HG03196 (cell line): ENCODE data around the gene PTPN14.

Source experiments
- ATAC-seq: cut with Tn5 transposase; IDR thresholded peaks from one replicate; pipeline ENCODE4 v1.9.1; 2021; ENCODE audit not compliant: unreplicated experiment

The PTPN14 gene

GRCh38 chr1:214378492-214378891, 172.9 kb downstream of the PTPN14 start:
- ATAC-seq: no peak

GRCh38 chr1:214377886-214378285, 173.5 kb downstream of the PTPN14 start:
- no peak for ATAC-seq

DNA sequence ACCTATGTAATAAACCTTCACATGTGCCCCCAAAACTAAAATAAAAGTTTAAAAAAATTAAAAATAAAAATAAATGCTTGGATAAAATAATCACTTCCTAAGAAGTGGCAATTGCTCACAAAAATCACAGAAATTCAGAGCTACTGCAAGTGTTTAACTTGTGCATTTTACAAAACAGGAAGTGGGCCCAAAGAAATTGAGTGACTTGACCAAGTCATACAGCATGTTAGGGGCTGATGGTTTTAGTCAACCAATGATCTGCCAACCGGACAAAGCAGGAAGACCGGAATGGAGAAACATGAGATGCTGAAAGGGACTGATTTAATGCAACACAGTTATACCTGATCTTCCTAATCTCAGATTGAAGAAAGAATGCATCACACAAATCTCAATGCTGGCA, 173.9 kb downstream of the PTPN14 start:
- ATAC-seq: no peak

- no peak for ATAC-seq
Measured at GRCh38 chr1:214372092-214372491, 179.3 kb downstream of the PTPN14 start.

- no peak for ATAC-seq
Measured at GRCh38 chr1:214370615-214371014, 180.8 kb downstream of the PTPN14 start.

- ATAC-seq: no peak
Measured at GRCh38 chr1:214369364-214369763, 182.0 kb downstream of the PTPN14 start.

GRCh38 chr1:214367841-214368240, 183.6 kb downstream of the PTPN14 start:
- no peak for ATAC-seq

- no peak for ATAC-seq
Measured at GRCh38 chr1:214364786-214365295, 186.6 kb downstream of the PTPN14 start.

DNA sequence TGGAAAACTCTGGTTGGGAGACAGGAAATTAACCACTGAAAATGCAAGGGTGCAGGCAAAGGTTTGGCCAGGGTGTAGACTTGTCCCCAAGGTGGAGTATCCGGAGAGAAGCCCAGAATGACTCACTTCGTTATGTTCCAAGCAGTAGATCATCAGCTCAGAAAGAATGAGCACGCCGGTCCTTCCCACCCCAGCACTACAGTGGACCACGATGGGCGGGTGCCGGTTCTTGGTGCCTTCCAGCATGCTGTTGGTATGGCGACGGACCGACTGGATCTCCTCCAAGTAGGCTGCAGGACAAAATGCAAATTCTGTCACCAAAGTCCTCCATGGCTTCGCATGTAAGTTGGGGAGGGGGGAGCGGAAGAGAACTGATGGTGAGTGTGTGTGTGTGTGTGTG, 187.0 kb downstream of the PTPN14 start:
- no peak for ATAC-seq

DNA sequence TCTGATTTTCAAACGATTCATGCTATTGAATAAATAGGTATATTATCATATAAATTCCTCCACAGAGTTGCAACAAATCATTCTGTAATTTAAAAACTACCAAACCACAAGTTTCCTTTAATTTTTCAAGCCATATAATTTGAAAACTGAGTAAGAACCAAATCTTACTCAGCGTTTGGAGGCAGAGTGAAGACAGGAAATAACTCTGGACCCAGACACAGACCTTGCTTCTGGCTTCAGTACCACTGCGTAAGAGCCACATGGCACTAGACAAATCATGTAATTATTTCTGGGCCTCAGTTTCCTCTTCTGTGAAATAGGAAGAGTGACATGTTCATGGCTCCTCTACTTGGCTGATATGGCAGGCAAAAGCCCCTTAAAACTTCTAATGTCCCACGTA, 188.0 kb downstream of the PTPN14 start:
- no peak for ATAC-seq

- ATAC-seq: no peak
Measured at GRCh38 chr1:214362188-214362882, 189.1 kb downstream of the PTPN14 start.

DNA sequence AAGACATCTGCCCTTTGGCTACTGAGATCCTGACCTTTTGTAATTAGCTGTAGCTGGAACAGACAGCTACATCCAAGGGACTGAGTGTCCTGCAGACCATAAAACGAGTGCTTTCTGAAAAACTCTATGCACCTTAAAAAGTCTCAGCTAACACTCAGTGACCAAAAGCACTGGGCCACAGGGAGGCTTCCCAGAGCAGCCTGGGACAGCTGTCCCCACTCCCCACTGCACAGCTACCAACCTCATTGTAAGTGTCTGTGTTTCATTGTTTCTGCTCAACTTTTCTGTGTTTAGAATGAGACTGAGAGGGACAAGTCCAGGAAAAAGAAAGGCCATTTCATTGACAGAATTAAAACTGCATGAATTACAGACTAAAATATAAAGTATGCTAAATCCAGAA, 189.8 kb downstream of the PTPN14 start:
- ATAC-seq: no peak

DNA sequence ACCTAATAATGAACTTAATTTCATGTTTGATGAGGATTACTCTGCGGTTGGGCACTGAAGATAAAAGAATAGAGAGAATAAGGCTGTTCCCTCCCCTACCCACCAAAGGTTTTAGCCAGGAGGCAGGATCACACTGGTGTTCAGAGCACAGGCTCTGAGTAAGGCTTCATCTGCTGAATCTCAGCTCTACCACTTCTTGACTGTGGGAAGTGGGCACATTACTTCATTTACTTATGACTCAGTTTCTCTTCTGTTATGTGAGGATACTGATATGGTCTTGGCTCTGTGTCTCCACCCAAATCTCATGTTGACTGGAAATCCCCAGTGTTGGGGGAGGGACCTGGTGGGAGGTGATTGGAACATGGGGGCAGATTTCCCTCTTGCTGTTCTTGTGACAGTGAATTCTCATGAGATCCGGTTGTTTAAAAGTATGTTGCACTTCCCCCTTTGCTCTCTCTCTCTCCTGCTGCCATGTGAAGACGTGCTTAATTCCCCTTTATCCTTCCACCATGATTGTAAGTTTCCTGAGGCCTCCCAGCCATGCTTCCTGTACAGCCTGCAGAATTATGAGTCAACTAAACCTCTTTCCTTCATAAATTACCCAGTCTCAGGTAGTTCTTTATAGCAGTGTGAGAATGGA, 190.8 kb downstream of the PTPN14 start:
- ATAC-seq: no peak

- no peak for ATAC-seq
Measured at GRCh38 chr1:214360116-214360515, 191.3 kb downstream of the PTPN14 start.

DNA sequence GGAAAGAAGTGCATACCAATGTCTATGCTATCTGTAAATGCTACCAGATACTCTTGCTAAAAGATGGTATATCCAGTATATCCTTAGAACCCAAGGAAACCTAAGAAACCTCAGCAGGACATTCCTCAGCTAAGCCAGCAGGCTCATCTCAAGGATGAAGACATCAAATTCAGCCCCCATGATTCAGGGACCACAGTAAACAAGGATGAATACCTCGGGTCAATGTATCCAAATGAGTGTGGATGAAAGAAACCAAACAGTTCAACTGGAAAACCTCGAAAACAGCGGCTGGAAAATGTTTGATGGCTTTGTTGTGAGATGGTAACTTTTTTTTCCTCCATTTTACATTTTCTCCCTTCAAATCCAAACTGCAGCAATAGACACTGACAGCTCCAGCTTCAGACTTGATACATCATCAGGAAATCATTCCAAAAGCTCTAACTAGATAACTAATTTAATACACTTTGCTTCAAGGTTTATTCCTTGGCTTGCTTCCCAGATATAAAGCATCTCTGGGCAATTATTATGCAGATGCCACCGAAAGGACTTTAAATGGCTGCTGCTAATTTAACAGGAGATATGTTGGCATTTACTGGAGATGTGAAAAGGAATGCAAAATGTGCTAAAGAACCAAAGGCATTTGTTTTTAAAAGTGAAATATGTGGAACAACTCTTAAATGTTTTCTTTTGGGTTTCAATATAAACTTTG, 196.8 kb downstream of the PTPN14 start:
- ATAC-seq: no peak

GRCh38 chr1:214352838-214353237, 198.6 kb downstream of the PTPN14 start:
- no peak for ATAC-seq

- ATAC-seq: no peak
Measured at GRCh38 chr1:214351551-214352277, 199.7 kb downstream of the PTPN14 start.

DNA sequence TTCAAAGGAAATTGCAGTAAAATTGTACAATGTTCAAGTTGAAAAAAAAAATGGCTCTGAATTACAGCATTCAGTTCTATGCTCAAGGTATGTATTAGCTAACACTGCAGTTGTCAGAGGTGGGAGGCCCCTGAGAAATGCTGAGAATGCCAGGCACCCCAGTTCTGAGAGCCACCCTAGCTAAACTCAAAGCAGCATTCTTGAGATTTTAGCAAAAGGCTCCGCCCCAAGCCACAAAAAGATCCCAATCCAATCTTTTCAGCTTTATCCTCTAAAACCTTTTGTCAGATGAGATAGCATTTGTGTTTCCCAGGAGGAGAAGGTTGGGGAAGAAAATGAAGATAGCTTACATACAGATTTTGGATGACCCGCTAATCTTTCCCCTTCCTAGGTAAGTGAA, 201.6 kb downstream of the PTPN14 start:
- ATAC-seq: no peak

DNA sequence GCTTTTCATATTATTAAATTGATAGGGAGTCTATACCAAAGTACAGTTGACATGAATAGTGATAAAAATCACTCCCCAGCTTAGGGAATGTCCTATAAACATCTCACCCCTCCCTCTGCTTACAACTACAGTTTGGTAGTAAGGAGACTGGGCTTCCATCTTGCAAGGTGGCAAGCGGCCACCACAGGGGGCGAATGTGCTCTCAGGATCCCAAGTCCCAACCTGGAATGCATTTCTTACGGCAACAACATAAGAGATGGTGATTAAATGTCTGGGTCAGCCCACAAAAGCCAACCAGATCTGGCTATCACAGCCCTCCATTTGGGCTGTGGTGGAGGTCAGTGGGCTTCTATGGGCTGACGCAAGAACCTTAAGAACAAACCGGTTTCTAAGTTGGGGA, 202.4 kb downstream of the PTPN14 start:
- ATAC-seq: no peak

DNA sequence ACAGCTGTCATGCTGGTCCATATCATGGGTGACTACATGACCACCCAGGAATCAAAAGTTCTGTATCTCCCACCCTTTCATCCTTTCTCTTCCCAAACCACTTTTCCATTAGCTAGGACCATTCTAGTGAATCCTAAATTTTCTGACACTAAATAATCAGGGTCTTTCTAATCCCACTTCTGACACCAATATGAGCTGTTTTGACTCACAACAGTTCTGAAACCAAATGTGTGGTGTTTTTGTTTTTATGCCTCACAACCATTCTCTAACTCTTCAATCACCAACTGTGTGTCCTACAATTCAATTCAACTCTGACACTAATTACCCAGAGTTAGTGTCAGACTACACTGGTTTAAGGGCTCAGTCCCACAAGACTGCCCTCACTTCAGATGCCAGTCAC, 206.5 kb downstream of the PTPN14 start:
- no peak for ATAC-seq

DNA sequence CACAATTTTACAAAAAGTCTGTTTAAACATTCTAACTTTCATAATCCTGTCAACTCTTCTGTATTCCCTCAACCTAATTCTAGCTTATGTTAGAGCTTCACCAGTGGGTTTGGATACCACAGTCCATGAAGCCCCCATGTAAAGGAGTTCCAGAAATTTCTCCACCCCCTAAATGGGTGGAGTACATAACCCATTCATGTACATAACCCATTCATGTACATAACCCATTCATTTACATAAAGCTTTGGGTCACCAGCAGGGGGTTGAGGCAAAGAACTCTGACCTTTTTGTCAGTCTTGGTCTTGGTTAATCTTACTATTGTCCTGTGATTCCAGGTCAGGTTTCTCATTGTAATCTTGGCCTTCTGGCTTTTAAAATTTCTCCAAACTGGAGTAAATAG, 208.9 kb downstream of the PTPN14 start:
- no peak for ATAC-seq
